Mucosa of descending colon (tissue), 3 donors: ENCODE data around the gene RABIF. TPM values are rescaled to one million over a fixed set of nuclear protein-coding genes. Genes with fewer than 3 reads are reported as not detected.
"Not testable (repeated sequence)": the region's sequence is repeated elsewhere in the genome, so short reads cannot be mapped to it uniquely, and the experiment has no call there.

Experiments
- ATAC-seq: fragments of 200-7000 bp; cut with Tn5 transposase; one replicate; pipeline ENCODE4 v1.9.1; 2020; ENCODE audit warnings: mild to moderate bottlenecking, moderate library complexity
- DNase-seq, 3 donors: peaks; one replicate each; pipeline ENCODE4 v3.0.0-alpha.2; 2020
- H3K36me3 ChIP-seq: fragments of 200-600 bp; one replicate; pipeline ENCODE4 v1.8.0; 2021; ENCODE audit warnings: low read depth, mild to moderate bottlenecking
- H3K4me1 ChIP-seq: fragments of 200-600 bp; one replicate; pipeline ENCODE4 v1.8.0; 2021; ENCODE audit warnings: low read depth, mild to moderate bottlenecking
- H3K4me3 ChIP-seq: fragments of 200-600 bp; one replicate; pipeline ENCODE4 v1.8.0; 2021; ENCODE audit warnings: mild to moderate bottlenecking
- H3K9me3 ChIP-seq: fragments of 200-600 bp; one replicate; pipeline ENCODE4 v1.8.0; 2021; ENCODE audit warnings: mild to moderate bottlenecking
- CTCF ChIP-seq: fragments of 200-600 bp; IDR thresholded peaks from one replicate; pipeline ENCODE4 v1.8.0; 2022; ENCODE audit warnings: antibody characterized with exemption, mild to moderate bottlenecking
- intact Hi-C, 2 donors: fragments of 100-400 bp; cut with DNase I in 1 of 2; cut with micrococcal nuclease in 1 of 2; formaldehyde crosslinking; loops; one replicate each; pipeline versions ENCODE4 v1.11.0 to v1.11.1; 2022; cut with DNase I, micrococcal nuclease
- total RNA-seq, 3 donors: library from RNA; stranded (reverse); fragmentation: NEBNext Ultra II Directional in 2 of 3; extraction: Animal tissue kit (Norgen Biotek cat#: 25700) in 2 of 3; gene quantifications; one replicate each; pipeline versions ENCODE4 v1.2.1 to v1.2.4, GENCODE V29; 2021 to 2023
- donor health status: DM: no; HTN: no; CAD: no; lungs with moderate emphysema.
- donor health status: DM: no; HTN: no; CAD: no.
- donor health status: DM: no; HTN: yes; CAD: no.

RABIF gene
- total RNA-seq, 3 donors from 2014 or later, result 11.7 to 14.7 (median 11.9) TPM

DNA sequence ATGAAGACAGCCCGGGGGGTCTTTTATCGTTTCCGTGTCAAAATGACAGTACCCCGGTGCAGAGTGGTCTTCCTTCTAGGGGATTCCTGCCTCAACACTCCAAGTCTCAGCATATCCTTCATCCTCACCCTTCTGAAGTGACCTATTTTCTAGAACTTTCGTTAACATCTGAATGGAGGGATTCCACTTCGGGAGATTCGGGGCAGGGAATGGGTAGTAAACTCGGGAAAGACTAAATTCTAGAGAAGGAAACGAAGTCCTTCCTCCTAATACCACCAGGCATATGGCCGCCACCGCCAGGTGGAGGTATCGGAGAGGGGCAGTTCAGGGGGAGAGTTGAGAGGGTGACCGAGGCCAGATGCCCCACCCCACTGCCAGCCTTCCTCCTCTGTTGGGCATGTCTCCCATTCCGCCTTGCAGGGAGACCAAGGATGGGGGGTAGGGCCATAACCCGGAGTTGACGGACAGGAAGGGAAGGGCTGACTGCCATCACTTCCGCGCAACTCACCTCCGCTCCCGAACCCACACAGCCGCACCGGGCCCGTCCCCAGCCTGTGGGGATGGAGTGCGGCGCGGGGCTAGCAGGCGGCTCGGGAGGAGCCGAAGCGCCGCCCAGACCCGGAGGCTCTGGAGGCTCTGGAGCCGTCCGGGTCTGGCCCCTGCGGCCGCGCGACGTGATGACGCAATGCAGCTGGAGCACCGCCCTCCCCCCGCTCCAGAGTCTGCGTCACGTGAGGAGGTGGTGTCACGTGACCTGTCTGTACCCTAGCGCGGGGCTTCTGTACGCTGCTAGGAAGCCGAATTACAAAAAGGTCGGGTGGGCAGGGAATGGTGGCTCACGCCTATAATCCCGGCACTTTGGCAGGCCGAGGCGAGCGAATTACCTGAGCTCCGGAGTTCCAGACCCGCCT, 37.9 kb upstream of the RABIF start, which contains the start of gene KLHL12:
Gene KLHL12, minus strand, starts transcription at position 654 of the 911 bp plus-strand sequence. CDS start 2,072 bp downstream, outside the sequence.
- Histone ChIP-seq H3K4me1 (no peaks in the 10 kb centered on the region), H3K9me3 (no peaks in the 10 kb centered on the region), H3K36me3 (peaks cover 8% of the 10 kb centered on the region), H3K4me3 (peak within 1 kb of the TSS; percentile 69)
- ATAC-seq, result peak; percentile 99
- peak; percentile 59 for TF ChIP-seq CTCF
- intact Hi-C loops, result loop anchor here in 1 of 2 donors (2.0 kb wide), 1 partner anchor 42 kb away; no protein-coding TSS in a partner anchor
- DNase-seq, result peak; percentile 98 to 99 (median 98)

- H3K4me1 ChIP-seq, result no peaks in the 10 kb centered on the region
- ATAC-seq, result no peak
Measured at GRCh38 chr1:202923533-202923932, 34.6 kb upstream of the RABIF start.

GRCh38 chr1:202919615-202920014, 30.7 kb upstream of the RABIF start:
- Histone ChIP-seq H3K36me3 (peaks cover 22% of the 10 kb centered on the region), H3K4me1 (no peaks in the 10 kb centered on the region), H3K9me3 (no peaks in the 10 kb centered on the region), H3K4me3 (no peak overlapping the region)
- peak; percentile 67 for ATAC-seq
- TF ChIP-seq CTCF, result no peak
- intact Hi-C loops, result no loop called here
- no peak for DNase-seq

More at GRCh38 chr1:202923533-202923932, 34.6 kb upstream of the RABIF start:
- TF ChIP-seq CTCF, result no peak
- H3K9me3 ChIP-seq, result no peaks in the 10 kb centered on the region
- intact Hi-C loops, result no loop called here
- DNase-seq, result no peak
- H3K4me3 ChIP-seq, result no peak overlapping the region
- H3K36me3 ChIP-seq, result peaks cover 8% of the 10 kb centered on the region

GRCh38 chr1:202915146-202915545, 26.2 kb upstream of the RABIF start:
- Histone ChIP-seq H3K4me3 (no peak overlapping the region), H3K36me3 (peaks cover 16% of the 10 kb centered on the region)
- ATAC-seq, result no peak

DNA sequence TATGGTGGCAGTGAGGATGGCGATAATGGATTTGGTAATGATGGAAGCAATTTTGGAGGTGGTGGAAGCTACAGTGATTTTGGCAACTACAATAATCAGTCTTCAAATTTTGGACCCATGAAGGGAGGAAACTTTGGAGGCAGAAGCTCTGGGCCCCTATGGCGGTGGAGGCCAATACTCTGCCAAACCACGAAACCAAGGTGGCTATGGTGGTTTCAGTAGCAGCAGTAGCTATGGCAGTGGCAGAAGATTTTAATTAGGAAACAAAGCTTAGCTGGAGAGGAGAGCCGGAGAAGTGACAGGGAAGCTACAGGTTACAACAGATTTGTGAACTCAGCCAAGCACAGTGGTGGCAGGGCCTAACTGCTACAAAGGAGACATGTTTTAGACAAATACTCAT, 23.5 kb upstream of the RABIF start:
- H3K4me3 ChIP-seq, H3K4me1 ChIP-seq, H3K9me3 ChIP-seq, intact Hi-C loops, ATAC-seq, DNase-seq: not testable (repeated sequence)
- H3K36me3 ChIP-seq, result peaks cover 21% of the 10 kb centered on the region

More at GRCh38 chr1:202915146-202915545, 26.2 kb upstream of the RABIF start:
- Histone ChIP-seq H3K4me1 (no peaks in the 10 kb centered on the region), H3K9me3 (no peaks in the 10 kb centered on the region)
- no peak for DNase-seq
- TF ChIP-seq CTCF, result no peak
- intact Hi-C loops, result no loop called here

- TF ChIP-seq CTCF, result no peak
- Histone ChIP-seq H3K4me3 (no peak overlapping the region), H3K4me1 (no peaks in the 10 kb centered on the region), H3K9me3 (no peaks in the 10 kb centered on the region), H3K36me3 (peaks cover 6% of the 10 kb centered on the region)
- DNase-seq (no peak), ATAC-seq (peak; percentile 47)
- intact Hi-C loops, result no loop called here
Measured at GRCh38 chr1:202909494-202909893, 20.5 kb upstream of the RABIF start.
